ENCODE measurements around the gene MUL1. TPM values are rescaled to one million over a fixed set of nuclear protein-coding genes. Genes with fewer than 3 reads are reported as not detected.

MUL1 gene
- total RNA-seq, 1 experiment from 2014 or later: 21.9 TPM

GRCh38 chr1:20491178-20491577 is 16.8 kb downstream of the MUL1 start (continued):
- TF ChIP-seq, protein P1, sequence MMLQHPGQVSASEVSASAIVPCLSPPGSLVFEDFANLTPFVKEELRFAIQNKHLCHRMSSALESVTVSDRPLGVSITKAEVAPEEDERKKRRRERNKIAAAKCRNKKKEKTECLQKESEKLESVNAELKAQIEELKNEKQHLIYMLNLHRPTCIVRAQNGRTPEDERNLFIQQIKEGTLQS (CRISPR knock-in tag; conservative IDR thresholded peaks at IDR 0.05): no peak
- no peak for TF ChIP-seq GTF2I (CRISPR knock-in tag; conservative IDR thresholded peaks at IDR 0.05)
- no peak for TF ChIP-seq TCF7 (CRISPR knock-in tag; IDR thresholded peaks at IDR 0.05; ENCODE audit: low read depth)
- no peak for TF ChIP-seq ESRRA (CRISPR knock-in tag; IDR thresholded peaks at IDR 0.05; ENCODE audit: borderline replicate concordance)
- TF ChIP-seq, protein P2, sequence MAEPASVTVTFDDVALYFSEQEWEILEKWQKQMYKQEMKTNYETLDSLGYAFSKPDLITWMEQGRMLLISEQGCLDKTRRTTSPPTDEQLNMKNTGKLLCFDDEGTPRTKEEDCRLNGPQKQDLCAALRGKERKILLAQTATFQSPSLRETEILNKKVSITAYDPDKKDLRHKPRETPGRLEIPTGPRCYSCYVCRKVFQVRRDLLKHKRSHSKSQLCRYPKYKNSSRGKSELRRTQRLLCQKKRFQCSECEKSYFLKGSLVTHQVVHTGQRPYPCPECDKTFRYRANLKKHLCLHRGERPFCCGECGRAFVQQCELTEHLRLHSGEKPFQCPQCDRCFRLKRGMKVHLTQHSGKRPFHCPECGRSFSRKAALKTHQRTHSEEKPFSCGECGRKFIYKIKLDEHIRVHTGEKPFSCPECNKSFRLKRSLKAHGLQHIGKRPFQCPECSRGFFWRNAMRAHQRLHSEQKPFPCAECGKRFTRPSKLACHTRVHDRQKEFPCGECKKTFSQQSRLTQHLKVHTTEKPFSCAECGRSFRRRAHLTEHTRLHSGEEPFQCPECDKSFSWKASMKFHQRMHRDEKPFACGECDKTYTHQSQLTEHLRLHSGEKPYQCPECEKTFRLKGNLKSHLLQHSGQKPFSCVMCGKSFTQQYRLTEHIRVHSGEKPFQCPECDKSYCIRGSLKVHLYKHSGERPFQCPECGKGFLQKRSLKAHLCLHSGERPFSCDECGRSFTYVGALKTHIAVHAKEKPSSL (CRISPR knock-in tag; conservative IDR thresholded peaks at IDR 0.05): no peak
- TF ChIP-seq PREB (CRISPR knock-in tag; IDR thresholded peaks at IDR 0.05; ENCODE audit: borderline replicate concordance): no peak
- TF ChIP-seq JAZF1 (CRISPR knock-in tag; IDR thresholded peaks at IDR 0.05): no peak
- no peak for TF ChIP-seq AR (CRISPR knock-in tag; IDR thresholded peaks at IDR 0.05)
- TF ChIP-seq ZNF512 (CRISPR knock-in tag; IDR thresholded peaks at IDR 0.05; ENCODE audit: borderline replicate concordance): no peak

GRCh38 chr1:20487236-20487590 is 20.7 kb downstream of the MUL1 start:
- ATAC-seq (no peak; the same call in 1 of the 2 replicates), DNase-seq (ENCODE audit: low spot score) (no peak)
- CTCF ChIA-PET: interaction anchor here (1.0 to 7.2 kb wide), 4 partner anchors 56 to 274 kb away, joined by 3 to 55 read pairs (median 23); no protein-coding TSS in a partner anchor
- peaks cover 2% of the 10 kb centered on the region; the same call in 1 of the 2 replicates for H3K36me3 Mint-ChIP-seq
- peaks cover 71% of the 10 kb centered on the region for H3K27me3 Mint-ChIP-seq (ENCODE audit: low read depth)
- peak overlapping the region; percentile 79 for H3K27ac Mint-ChIP-seq
- peak overlapping the region; percentile 85 for H3K4me3 Mint-ChIP-seq
- TF ChIP-seq ZNF423 (CRISPR knock-in tag; IDR thresholded peaks at IDR 0.05): peak; percentile 42; the same call in 1 of the 2 replicates
- 0 out of 2 replicates have a peak, but pooled peaks have one; percentile 4 for TF ChIP-seq SP1 (CRISPR knock-in tag; conservative IDR thresholded peaks at IDR 0.05)
- no peak for TF ChIP-seq ZNF121 (CRISPR knock-in tag; IDR thresholded peaks at IDR 0.05)
- POLR2A ChIA-PET: interaction anchor here (1.0 kb wide), 2 partner anchors 125 to 148 kb away, joined by 3 read pairs; no protein-coding TSS in a partner anchor
- peaks cover 39% of the 10 kb centered on the region for H3K4me1 Mint-ChIP-seq
- H3K9me3 Mint-ChIP-seq: no peaks in the 10 kb centered on the region

DNA sequence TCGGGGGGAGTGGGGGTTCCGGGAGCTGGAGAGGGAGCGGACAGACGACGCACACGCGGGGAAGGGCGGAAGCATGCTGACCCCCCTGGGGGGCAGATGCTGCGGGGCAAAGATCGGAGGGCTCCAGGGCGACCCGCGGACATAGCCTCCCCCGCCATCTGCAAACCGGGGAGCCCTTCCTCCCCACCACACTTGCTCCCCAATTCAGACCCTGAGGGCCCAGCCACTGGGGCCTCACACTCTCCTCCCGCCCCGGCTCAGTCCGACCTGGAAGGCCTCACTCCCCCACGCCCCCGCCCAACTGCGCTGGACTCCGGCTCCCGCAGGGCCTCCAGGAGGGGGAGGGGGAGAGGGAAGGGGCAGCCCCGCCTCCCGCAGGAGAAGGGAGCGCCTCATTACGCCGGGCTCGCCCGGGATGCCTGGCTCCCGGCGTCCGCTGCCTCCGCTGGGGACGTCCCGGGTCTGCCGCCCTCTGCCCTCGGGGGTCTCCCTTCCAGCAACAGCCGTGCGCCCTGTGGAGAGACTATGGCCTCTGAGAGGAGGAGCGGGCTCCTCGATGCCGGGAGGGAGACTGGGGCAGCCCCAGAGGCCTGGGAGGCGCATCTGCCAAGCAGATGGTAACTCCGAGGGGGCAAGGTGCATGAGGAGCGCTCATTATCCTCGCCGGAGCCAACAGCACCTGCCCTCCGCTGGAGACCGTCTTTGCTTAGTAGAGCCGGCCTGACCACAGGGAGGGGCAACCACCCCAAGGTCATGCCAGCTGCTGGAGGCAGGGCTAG is 21.3 kb downstream of the MUL1 start:
- peak overlapping the region; percentile 79 for H3K27ac Mint-ChIP-seq
- H3K9me3 Mint-ChIP-seq: no peaks in the 10 kb centered on the region
- peaks cover 76% of the 10 kb centered on the region for H3K27me3 Mint-ChIP-seq (ENCODE audit: low read depth)
- ATAC-seq: peak; percentile 24
- CTCF ChIA-PET: interaction anchor here (0.9 to 7.2 kb wide), 7 partner anchors 7 to 274 kb away, joined by 3 to 55 read pairs (median 5); no protein-coding TSS in a partner anchor
- H3K4me1 Mint-ChIP-seq: peaks cover 44% of the 10 kb centered on the region
- POLR2A ChIA-PET: interaction anchor here (1.0 to 1.1 kb wide), 3 partner anchors 56 to 147 kb away, joined by 3 read pairs; no protein-coding TSS in a partner anchor
- peak; percentile 85 for DNase-seq (ENCODE audit: low spot score)
- peak overlapping the region; percentile 85 for H3K4me3 Mint-ChIP-seq
- H3K36me3 Mint-ChIP-seq: peaks cover 2% of the 10 kb centered on the region; the same call in 1 of the 2 replicates
- no peak for TF ChIP-seq GTF2I (CRISPR knock-in tag; conservative IDR thresholded peaks at IDR 0.05)
- 0 out of 2 replicates have a peak, but pooled peaks have one; percentile 8 for TF ChIP-seq FOXP4 (CRISPR knock-in tag; IDR thresholded peaks at IDR 0.05)
- TF ChIP-seq ZNF232 (CRISPR knock-in tag; IDR thresholded peaks at IDR 0.05): no peak
- TF ChIP-seq EMX1 (CRISPR knock-in tag; IDR thresholded peaks at IDR 0.05): no peak
- TF ChIP-seq, protein P3, sequence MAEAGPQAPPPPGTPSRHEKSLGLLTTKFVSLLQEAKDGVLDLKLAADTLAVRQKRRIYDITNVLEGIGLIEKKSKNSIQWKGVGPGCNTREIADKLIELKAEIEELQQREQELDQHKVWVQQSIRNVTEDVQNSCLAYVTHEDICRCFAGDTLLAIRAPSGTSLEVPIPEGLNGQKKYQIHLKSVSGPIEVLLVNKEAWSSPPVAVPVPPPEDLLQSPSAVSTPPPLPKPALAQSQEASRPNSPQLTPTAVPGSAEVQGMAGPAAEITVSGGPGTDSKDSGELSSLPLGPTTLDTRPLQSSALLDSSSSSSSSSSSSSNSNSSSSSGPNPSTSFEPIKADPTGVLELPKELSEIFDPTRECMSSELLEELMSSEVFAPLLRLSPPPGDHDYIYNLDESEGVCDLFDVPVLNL (CRISPR knock-in tag; IDR thresholded peaks at IDR 0.05; ENCODE audit: borderline replicate concordance, low read depth): no peak
- no peak for TF ChIP-seq ZBTB21 (CRISPR knock-in tag; IDR thresholded peaks at IDR 0.05; ENCODE audit: borderline replicate concordance)

Measured in WTC11 (cell line).